Cardiac muscle cell (in vitro differentiated cells and primary cell): ENCODE measurements around the gene FAM200C. TPM values are rescaled to one million over a fixed set of nuclear protein-coding genes. Genes with fewer than 3 reads are reported as not detected.

Experiments
- DNase-seq, 2 donors: peaks; one replicate each; pipeline versions ENCODE4 v3.0.0 to v3.0.0-alpha.2; 2010 to 2017; ENCODE audit warnings: low read depth in 1 of 2, low spot score in 1 of 2
- H3K27ac ChIP-seq: fragments of 200-600 bp; sonication (generic); 2 replicates; pipeline ENCODE4 v1.5.1; 2016
- H3K27me3 ChIP-seq: fragments of 200-600 bp; sonication (generic); 2 replicates; pipeline ENCODE4 v1.6.0; 2016; ENCODE audit warnings: control low read depth
- H3K36me3 ChIP-seq: fragments of 200-600 bp; sonication (generic); 2 replicates; pipeline ENCODE4 v1.5.1; 2016; ENCODE audit warnings: control low read depth
- H3K4me1 ChIP-seq: fragments of 200-600 bp; sonication (generic); 2 replicates; pipeline ENCODE4 v1.8.1; 2017; ENCODE audit warnings: low read depth, mild to moderate bottlenecking, mixed run types
- H3K4me3 ChIP-seq: fragments of 200-600 bp; sonication (generic); 2 replicates; pipeline ENCODE4 v1.5.1; 2016; ENCODE audit warnings: mild to moderate bottlenecking
- H3K9me3 ChIP-seq: fragments of 200-600 bp; sonication (generic); 2 replicates; pipeline ENCODE4 v1.5.1; 2017; ENCODE audit warnings: low read depth, mild to moderate bottlenecking, control low read depth
- polyA plus RNA-seq: library from polyadenylated mRNA; unstranded; fragments of >200 nt; fragmentation: Nextera tagmentation; extraction: Ambion mirVana; gene quantifications from 2 replicates; pipeline ENCODE4 v1.2.1, GENCODE V29; 2016
- total RNA-seq: library from RNA; depleted of rRNA; stranded (reverse); fragments of >200 nt; gene quantifications from 2 replicates; pipeline ENCODE4 v1.2.3, GENCODE V29; 2016
- TF ChIP-seq, protein P1 (sequence below): IDR thresholded peaks from 2 replicates; pipeline ENCODE4 v1.5.1; 2012; ENCODE audit warnings: low read depth, mild to moderate bottlenecking, low read length

The FAM200C gene
- total and polyA plus RNA-seq, 2 experiments from 2014 or later = 8.8 to 10.5 TPM

DNA sequence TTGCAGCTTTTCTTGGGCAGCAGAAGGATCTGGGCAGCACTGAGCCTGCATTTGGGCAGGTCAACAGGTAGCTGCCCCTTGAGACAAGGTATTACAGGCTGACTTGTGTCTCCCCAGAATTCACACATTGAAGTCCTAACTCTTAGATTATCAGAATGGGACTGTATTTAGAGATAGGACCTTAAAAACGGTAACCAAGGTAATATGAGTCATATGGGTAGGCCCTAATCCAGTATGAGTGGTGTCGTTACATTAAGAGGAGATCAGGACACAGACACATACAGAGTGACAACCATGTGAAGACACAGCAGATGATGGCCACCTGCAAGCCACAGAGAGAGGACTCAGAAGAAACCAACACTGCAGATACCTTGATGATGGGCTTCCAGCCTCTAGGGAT is 32.6 kb downstream of the FAM200C start:
- no peaks in the 10 kb centered on the region for H3K36me3 ChIP-seq
- no peaks in the 10 kb centered on the region for H3K9me3 ChIP-seq
- H3K27ac ChIP-seq = no peak overlapping the region
- H3K4me1 ChIP-seq = peaks cover 10% of the 10 kb centered on the region
- no peak overlapping the region for H3K4me3 ChIP-seq
- TF ChIP-seq, protein P1, sequence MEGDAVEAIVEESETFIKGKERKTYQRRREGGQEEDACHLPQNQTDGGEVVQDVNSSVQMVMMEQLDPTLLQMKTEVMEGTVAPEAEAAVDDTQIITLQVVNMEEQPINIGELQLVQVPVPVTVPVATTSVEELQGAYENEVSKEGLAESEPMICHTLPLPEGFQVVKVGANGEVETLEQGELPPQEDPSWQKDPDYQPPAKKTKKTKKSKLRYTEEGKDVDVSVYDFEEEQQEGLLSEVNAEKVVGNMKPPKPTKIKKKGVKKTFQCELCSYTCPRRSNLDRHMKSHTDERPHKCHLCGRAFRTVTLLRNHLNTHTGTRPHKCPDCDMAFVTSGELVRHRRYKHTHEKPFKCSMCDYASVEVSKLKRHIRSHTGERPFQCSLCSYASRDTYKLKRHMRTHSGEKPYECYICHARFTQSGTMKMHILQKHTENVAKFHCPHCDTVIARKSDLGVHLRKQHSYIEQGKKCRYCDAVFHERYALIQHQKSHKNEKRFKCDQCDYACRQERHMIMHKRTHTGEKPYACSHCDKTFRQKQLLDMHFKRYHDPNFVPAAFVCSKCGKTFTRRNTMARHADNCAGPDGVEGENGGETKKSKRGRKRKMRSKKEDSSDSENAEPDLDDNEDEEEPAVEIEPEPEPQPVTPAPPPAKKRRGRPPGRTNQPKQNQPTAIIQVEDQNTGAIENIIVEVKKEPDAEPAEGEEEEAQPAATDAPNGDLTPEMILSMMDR = no peak
- DNase-seq = no peak
- peaks cover 36% of the 10 kb centered on the region for H3K27me3 ChIP-seq

DNA sequence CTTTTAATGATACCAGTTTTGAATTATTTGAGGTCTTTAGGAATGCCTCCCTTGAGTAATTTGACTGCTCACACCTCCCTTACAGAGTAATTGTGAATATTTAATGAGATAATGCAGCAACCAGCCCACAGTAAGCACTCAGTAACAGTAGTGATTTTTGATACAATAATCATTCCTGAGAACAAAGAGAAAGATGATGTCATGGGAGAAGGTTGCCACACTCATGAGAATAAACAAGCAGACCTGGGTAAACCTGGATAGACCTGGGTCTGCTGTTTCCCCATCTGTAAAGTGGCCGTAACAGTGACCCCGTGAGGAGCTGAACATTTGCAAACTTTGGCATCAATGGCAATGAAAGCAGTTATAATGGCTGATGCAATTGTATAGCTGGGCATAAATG is 33.6 kb downstream of the FAM200C start:
- TF ChIP-seq, protein P1 = no peak
- no peak overlapping the region for H3K4me3 ChIP-seq
- H3K9me3 ChIP-seq = no peaks in the 10 kb centered on the region
- H3K27me3 ChIP-seq = peaks cover 28% of the 10 kb centered on the region
- H3K36me3 ChIP-seq = no peaks in the 10 kb centered on the region
- H3K27ac ChIP-seq = no peak overlapping the region
- peaks cover 10% of the 10 kb centered on the region for H3K4me1 ChIP-seq
- DNase-seq = no peak

DNA sequence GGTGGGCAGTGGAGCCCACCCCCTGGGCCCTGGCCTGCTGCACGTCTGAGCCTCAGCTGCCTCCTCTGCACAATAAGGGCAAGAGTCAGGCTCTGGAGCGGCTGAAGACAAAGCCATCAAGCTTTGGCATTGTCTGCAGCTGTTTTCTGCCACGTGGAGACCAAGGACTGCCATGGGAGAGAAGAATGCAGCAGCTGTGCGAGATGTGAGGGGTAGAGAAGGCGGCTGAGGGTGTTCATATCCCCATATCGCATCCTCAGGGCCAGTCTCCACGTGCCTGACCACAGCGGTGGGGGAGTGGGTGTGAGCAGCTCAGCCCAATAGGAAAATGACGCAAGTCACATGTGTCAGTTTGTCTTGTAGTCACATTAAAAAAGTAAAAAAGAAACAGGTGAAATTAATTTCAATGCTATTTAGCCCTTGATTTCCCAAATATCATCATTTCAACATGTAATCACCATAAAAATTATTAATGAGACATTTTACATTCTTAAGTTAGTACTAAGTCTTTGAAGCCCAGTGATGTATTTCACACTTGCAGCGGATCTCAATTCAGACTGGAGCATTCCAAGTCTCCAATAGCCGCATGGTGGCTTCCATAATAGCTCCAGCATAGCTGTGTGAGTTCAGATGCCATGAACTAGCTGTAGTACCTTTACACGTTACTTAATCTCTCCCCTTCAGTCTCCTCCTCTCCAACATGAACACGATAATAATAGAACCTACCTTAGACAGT is 36.0 kb downstream of the FAM200C start:
- Histone ChIP-seq H3K36me3 (no peaks in the 10 kb centered on the region), H3K27ac (peak overlapping the region; percentile 70), H3K9me3 (no peaks in the 10 kb centered on the region), H3K4me1 (peaks cover 18% of the 10 kb centered on the region), H3K4me3 (no peak overlapping the region), H3K27me3 (peaks cover 4% of the 10 kb centered on the region)
- no peak for DNase-seq
- TF ChIP-seq, protein P1 = no peak

DNA sequence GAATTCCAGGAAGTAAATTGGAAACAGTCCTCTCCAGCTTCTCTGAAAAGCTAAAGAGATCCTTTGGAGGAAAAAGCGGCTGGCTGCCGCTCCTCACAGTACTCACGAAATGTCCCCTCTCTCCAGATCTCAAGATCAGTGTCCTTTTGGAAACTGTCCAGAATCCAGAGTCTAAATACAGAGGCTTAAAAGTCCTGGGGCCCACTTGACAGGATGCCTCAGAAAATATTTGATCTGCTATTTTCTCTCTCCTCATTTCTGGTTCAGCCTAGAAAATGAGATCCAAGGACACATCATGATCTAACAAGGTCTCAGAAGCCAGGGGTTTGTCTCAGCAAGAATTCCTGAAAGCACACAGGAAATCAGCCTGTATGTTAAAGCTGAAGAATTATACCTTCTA is 36.6 kb downstream of the FAM200C start:
- TF ChIP-seq, protein P1 = no peak
- peak in 1 of 2 donors; percentile 28 for DNase-seq
- H3K27me3 ChIP-seq = no peaks in the 10 kb centered on the region
- H3K36me3 ChIP-seq = no peaks in the 10 kb centered on the region
- H3K4me1 ChIP-seq = peaks cover 18% of the 10 kb centered on the region
- H3K27ac ChIP-seq = peak overlapping the region; percentile 70
- no peaks in the 10 kb centered on the region for H3K9me3 ChIP-seq
- no peak overlapping the region for H3K4me3 ChIP-seq

DNA sequence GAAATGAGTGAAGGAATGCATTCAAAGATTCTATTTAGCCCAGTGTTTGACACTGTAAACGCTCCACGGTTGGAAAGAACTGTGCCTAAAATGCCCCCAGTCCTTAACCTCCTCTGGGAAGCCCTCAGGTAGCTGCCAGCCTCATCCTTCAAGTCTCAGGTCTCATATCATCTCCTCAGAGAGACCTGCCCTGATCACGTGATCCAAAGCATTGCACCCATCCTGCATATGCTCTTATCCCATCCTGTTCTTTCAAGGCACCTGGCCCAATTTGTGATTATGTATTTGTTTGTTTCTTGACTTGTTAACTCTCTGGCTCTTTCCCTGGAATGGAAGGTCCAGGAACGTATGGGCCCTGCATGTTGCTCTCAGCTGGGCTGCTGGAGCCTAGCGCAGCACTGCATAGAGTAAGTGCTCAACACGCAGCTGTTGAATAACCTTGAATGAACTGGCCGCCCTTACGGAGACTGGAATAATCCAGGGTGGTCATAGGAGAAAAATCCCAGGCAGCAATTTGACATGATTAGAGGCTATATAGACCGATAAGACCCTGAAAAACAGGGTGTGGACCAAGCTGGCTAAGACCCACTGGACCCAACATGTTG is 38.1 kb downstream of the FAM200C start:
- Histone ChIP-seq H3K36me3 (no peaks in the 10 kb centered on the region), H3K4me3 (no peak overlapping the region), H3K9me3 (no peaks in the 10 kb centered on the region), H3K4me1 (peaks cover 18% of the 10 kb centered on the region), H3K27ac (no peak overlapping the region), H3K27me3 (no peaks in the 10 kb centered on the region)
- TF ChIP-seq, protein P1 = no peak
- DNase-seq = no peak
